ENCODE data around the gene DISP1.

Gene DISP1

GRCh38 chr1:222814536-222815439 is at the start of gene DISP1 (continued):
- TF ChIP-seq ZNF518A (tag by site-specific recombination; conservative IDR thresholded peaks at IDR 0.05; ENCODE audit: low read depth) (peak; percentile 63), ZNF239 (tag by site-specific recombination; IDR thresholded peaks at IDR 0.05) (no peak), IKZF3 (tag by site-specific recombination; IDR thresholded peaks at IDR 0.05) (peak; percentile 65), KLF10 (tag by site-specific recombination; IDR thresholded peaks at IDR 0.05) (peak; percentile 51; the same call in 1 of the 2 replicates), ZBTB21 (tag by site-specific recombination; IDR thresholded peaks at IDR 0.05) (no peak), ZNF19 (tag by site-specific recombination; IDR thresholded peaks at IDR 0.05; ENCODE audit: low read depth) (no peak), ZNF292 (tag by site-specific recombination; IDR thresholded peaks at IDR 0.05; ENCODE audit: borderline replicate concordance, low read depth) (no peak), GLI4 (tag by site-specific recombination; IDR thresholded peaks at IDR 0.05) (0 out of 2 replicates have a peak, but pooled peaks have one; percentile 59), ZXDB (tag by site-specific recombination; IDR thresholded peaks at IDR 0.05) (peak; percentile 74), ZNF133 (tag by site-specific recombination; IDR thresholded peaks at IDR 0.05) (no peak), INSM2 (tag by site-specific recombination; IDR thresholded peaks at IDR 0.05) (0 out of 2 replicates have a peak, but pooled peaks have one; percentile 22), ZNF837 (tag by site-specific recombination; IDR thresholded peaks at IDR 0.05) (no peak), ZNF274 (IDR thresholded peaks at IDR 0.05; ENCODE audit: low read length) (no peak), ZNF274 (tag by site-specific recombination; IDR thresholded peaks at IDR 0.05; ENCODE audit: borderline replicate concordance) (no peak), ZNF677 (tag by site-specific recombination; IDR thresholded peaks at IDR 0.05) (no peak), BCL11A (tag by site-specific recombination; IDR thresholded peaks at IDR 0.05; ENCODE audit: low read depth) (no peak; the same call in 1 of the 2 replicates), ZBTB7A (tag by site-specific recombination; IDR thresholded peaks at IDR 0.05; ENCODE audit: low read depth) (no peak), ZNF148 (tag by site-specific recombination; IDR thresholded peaks at IDR 0.05; ENCODE audit: borderline replicate concordance) (no peak), TSHZ1 (tag by site-specific recombination; IDR thresholded peaks at IDR 0.05; ENCODE audit: borderline replicate concordance) (no peak), HOXA7 (CRISPR knock-in tag; IDR thresholded peaks at IDR 0.05; ENCODE audit: borderline replicate concordance) (no peak), ZFP41 (tag by site-specific recombination; IDR thresholded peaks at IDR 0.05; ENCODE audit: borderline replicate concordance) (no peak), SALL2 (tag by site-specific recombination; IDR thresholded peaks at IDR 0.05; ENCODE audit: borderline replicate concordance) (no peak), KLF16 (tag by site-specific recombination; IDR thresholded peaks at IDR 0.05) (peak; percentile 88), ZNF311 (tag by site-specific recombination; IDR thresholded peaks at IDR 0.05; ENCODE audit: borderline replicate concordance) (no peak), ZNF266 (tag by site-specific recombination; IDR thresholded peaks at IDR 0.05; ENCODE audit: low read depth) (no peak; the same call in 1 of the 2 replicates), ZNF561 (tag by site-specific recombination; IDR thresholded peaks at IDR 0.05; ENCODE audit: borderline replicate concordance) (peak; percentile 79), ZNF701 (tag by site-specific recombination; IDR thresholded peaks at IDR 0.05) (no peak)

Measured in HEK293 (cell line).